ENCODE measurements around the gene RNF43.

Gene RNF43

GRCh38 chr17:58381124-58382035, 36.0 kb downstream of the RNF43 start:
- no peak overlapping the region for H3K4me3 ChIP-seq (ENCODE audit: low read depth, low read length)
- no peak overlapping the region for H3K27ac ChIP-seq (ENCODE audit: low read depth, low read length)

GRCh38 chr17:58380207-58381123, 36.9 kb downstream of the RNF43 start:
- Histone ChIP-seq H3K27me3 (ENCODE audit: control insufficient read depth, insufficient read depth, low read length) (no peaks in the 10 kb centered on the region), H3K27ac (ENCODE audit: low read depth, low read length) (no peak overlapping the region), H3K4me1 (ENCODE audit: control insufficient read depth, insufficient read depth, low read length) (peaks cover 57% of the 10 kb centered on the region), H3K36me3 (ENCODE audit: control insufficient read depth, insufficient read depth, low read length) (no peaks in the 10 kb centered on the region), H3K9me3 (ENCODE audit: control insufficient read depth, insufficient read depth, low read depth, low read length) (no peaks in the 10 kb centered on the region), H3K9ac (ENCODE audit: low read length) (no peak overlapping the region), H3K4me3 (ENCODE audit: low read depth, low read length) (no peak overlapping the region)

More at GRCh38 chr17:58381124-58382035, 36.0 kb downstream of the RNF43 start:
- Histone ChIP-seq H3K9me3 (ENCODE audit: control insufficient read depth, insufficient read depth, low read depth, low read length) (no peaks in the 10 kb centered on the region), H3K9ac (ENCODE audit: low read length) (no peak overlapping the region), H3K36me3 (ENCODE audit: control insufficient read depth, insufficient read depth, low read length) (no peaks in the 10 kb centered on the region), H3K4me1 (ENCODE audit: control insufficient read depth, insufficient read depth, low read length) (peaks cover 48% of the 10 kb centered on the region), H3K27me3 (ENCODE audit: control insufficient read depth, insufficient read depth, low read length) (no peaks in the 10 kb centered on the region)

GRCh38 chr17:58379511-58379824, 37.9 kb downstream of the RNF43 start:
- Histone ChIP-seq H3K27me3 (ENCODE audit: control insufficient read depth, insufficient read depth, low read length) (no peaks in the 10 kb centered on the region), H3K4me1 (ENCODE audit: control insufficient read depth, insufficient read depth, low read length) (peaks cover 56% of the 10 kb centered on the region), H3K36me3 (ENCODE audit: control insufficient read depth, insufficient read depth, low read length) (no peaks in the 10 kb centered on the region), H3K4me3 (ENCODE audit: low read depth, low read length) (no peak overlapping the region), H3K27ac (ENCODE audit: low read depth, low read length) (no peak overlapping the region), H3K9me3 (ENCODE audit: control insufficient read depth, insufficient read depth, low read depth, low read length) (no peaks in the 10 kb centered on the region), H3K9ac (ENCODE audit: low read length) (no peak overlapping the region)

GRCh38 chr17:58378733-58379510, 38.4 kb downstream of the RNF43 start:
- H3K9ac ChIP-seq (ENCODE audit: low read length), result no peak overlapping the region
- H3K9me3 ChIP-seq (ENCODE audit: control insufficient read depth, insufficient read depth, low read depth, low read length), result no peaks in the 10 kb centered on the region
- H3K36me3 ChIP-seq (ENCODE audit: control insufficient read depth, insufficient read depth, low read length), result no peaks in the 10 kb centered on the region
- H3K27me3 ChIP-seq (ENCODE audit: control insufficient read depth, insufficient read depth, low read length), result no peaks in the 10 kb centered on the region
- peaks cover 50% of the 10 kb centered on the region for H3K4me1 ChIP-seq (ENCODE audit: control insufficient read depth, insufficient read depth, low read length)
- H3K4me3 ChIP-seq (ENCODE audit: low read depth, low read length), result no peak overlapping the region
- no peak overlapping the region for H3K27ac ChIP-seq (ENCODE audit: low read depth, low read length)

GRCh38 chr17:58377661-58378060, 39.7 kb downstream of the RNF43 start:
- no peak overlapping the region for H3K9ac ChIP-seq (ENCODE audit: low read length)
- H3K4me3 ChIP-seq (ENCODE audit: low read depth, low read length), result no peak overlapping the region
- H3K27ac ChIP-seq (ENCODE audit: low read depth, low read length), result no peak overlapping the region
- H3K36me3 ChIP-seq (ENCODE audit: control insufficient read depth, insufficient read depth, low read length), result no peaks in the 10 kb centered on the region
- H3K27me3 ChIP-seq (ENCODE audit: control insufficient read depth, insufficient read depth, low read length), result no peaks in the 10 kb centered on the region
- H3K9me3 ChIP-seq (ENCODE audit: control insufficient read depth, insufficient read depth, low read depth, low read length), result no peaks in the 10 kb centered on the region
- H3K4me1 ChIP-seq (ENCODE audit: control insufficient read depth, insufficient read depth, low read length), result peaks cover 48% of the 10 kb centered on the region

- peaks cover 48% of the 10 kb centered on the region for H3K4me1 ChIP-seq (ENCODE audit: control insufficient read depth, insufficient read depth, low read length)
- H3K9ac ChIP-seq (ENCODE audit: low read length), result no peak overlapping the region
Observed at GRCh38 chr17:58377093-58377601, 40.2 kb downstream of the RNF43 start.

GRCh38 chr17:58376472-58377000, 40.8 kb downstream of the RNF43 start:
- H3K9me3 ChIP-seq (ENCODE audit: control insufficient read depth, insufficient read depth, low read depth, low read length), result no peaks in the 10 kb centered on the region
- no peak overlapping the region for H3K9ac ChIP-seq (ENCODE audit: low read length)
- no peak overlapping the region for H3K27ac ChIP-seq (ENCODE audit: low read depth, low read length)
- H3K4me3 ChIP-seq (ENCODE audit: low read depth, low read length), result no peak overlapping the region; the same call in 1 of the 2 replicates
- H3K4me1 ChIP-seq (ENCODE audit: control insufficient read depth, insufficient read depth, low read length), result peaks cover 48% of the 10 kb centered on the region
- H3K36me3 ChIP-seq (ENCODE audit: control insufficient read depth, insufficient read depth, low read length), result no peaks in the 10 kb centered on the region
- H3K27me3 ChIP-seq (ENCODE audit: control insufficient read depth, insufficient read depth, low read length), result no peaks in the 10 kb centered on the region

More at GRCh38 chr17:58377093-58377601, 40.2 kb downstream of the RNF43 start:
- Histone ChIP-seq H3K36me3 (ENCODE audit: control insufficient read depth, insufficient read depth, low read length) (no peaks in the 10 kb centered on the region), H3K4me3 (ENCODE audit: low read depth, low read length) (no peak overlapping the region; the same call in 1 of the 2 replicates), H3K9me3 (ENCODE audit: control insufficient read depth, insufficient read depth, low read depth, low read length) (no peaks in the 10 kb centered on the region), H3K27ac (ENCODE audit: low read depth, low read length) (no peak overlapping the region), H3K27me3 (ENCODE audit: control insufficient read depth, insufficient read depth, low read length) (no peaks in the 10 kb centered on the region)

- no peak overlapping the region for H3K4me3 ChIP-seq (ENCODE audit: low read depth, low read length)
- no peaks in the 10 kb centered on the region for H3K27me3 ChIP-seq (ENCODE audit: control insufficient read depth, insufficient read depth, low read length)
- H3K36me3 ChIP-seq (ENCODE audit: control insufficient read depth, insufficient read depth, low read length), result no peaks in the 10 kb centered on the region; the same call in 1 of the 2 replicates
- no peak overlapping the region for H3K9ac ChIP-seq (ENCODE audit: low read length)
- no peak overlapping the region for H3K27ac ChIP-seq (ENCODE audit: low read depth, low read length)
- peaks cover 45% of the 10 kb centered on the region for H3K4me1 ChIP-seq (ENCODE audit: control insufficient read depth, insufficient read depth, low read length)
- H3K9me3 ChIP-seq (ENCODE audit: control insufficient read depth, insufficient read depth, low read depth, low read length), result no peaks in the 10 kb centered on the region
Observed at GRCh38 chr17:58375811-58376210, 41.5 kb downstream of the RNF43 start.

- no peak overlapping the region for H3K4me3 ChIP-seq (ENCODE audit: low read depth, low read length)
- no peaks in the 10 kb centered on the region for H3K27me3 ChIP-seq (ENCODE audit: control insufficient read depth, insufficient read depth, low read length)
- H3K9me3 ChIP-seq (ENCODE audit: control insufficient read depth, insufficient read depth, low read depth, low read length), result no peaks in the 10 kb centered on the region
- H3K4me1 ChIP-seq (ENCODE audit: control insufficient read depth, insufficient read depth, low read length), result peaks cover 42% of the 10 kb centered on the region
- no peak overlapping the region for H3K27ac ChIP-seq (ENCODE audit: low read depth, low read length)
- H3K36me3 ChIP-seq (ENCODE audit: control insufficient read depth, insufficient read depth, low read length), result peaks cover 2% of the 10 kb centered on the region; the same call in 1 of the 2 replicates
- H3K9ac ChIP-seq (ENCODE audit: low read length), result no peak overlapping the region
Observed at GRCh38 chr17:58375256-58375655, 42.1 kb downstream of the RNF43 start.

- no peak overlapping the region for H3K27ac ChIP-seq (ENCODE audit: low read depth, low read length)
- no peaks in the 10 kb centered on the region for H3K9me3 ChIP-seq (ENCODE audit: control insufficient read depth, insufficient read depth, low read depth, low read length)
- no peak overlapping the region for H3K9ac ChIP-seq (ENCODE audit: low read length)
- no peaks in the 10 kb centered on the region for H3K27me3 ChIP-seq (ENCODE audit: control insufficient read depth, insufficient read depth, low read length)
- H3K36me3 ChIP-seq (ENCODE audit: control insufficient read depth, insufficient read depth, low read length), result peaks cover 2% of the 10 kb centered on the region; the same call in 1 of the 2 replicates
- no peak overlapping the region for H3K4me3 ChIP-seq (ENCODE audit: low read depth, low read length)
- H3K4me1 ChIP-seq (ENCODE audit: control insufficient read depth, insufficient read depth, low read length), result peaks cover 31% of the 10 kb centered on the region
Observed at GRCh38 chr17:58373923-58374322, 43.4 kb downstream of the RNF43 start.

Data from HUES6 (cell line).